Neural crest cell (in vitro differentiated cells): Measurements from ENCODE around the gene SLC5A1. TPM values are rescaled to one million over a fixed set of nuclear protein-coding genes. Genes with fewer than 3 reads are reported as not detected.
A peak's percentile ranks its signal among the peaks of the same experiment; 100 is the strongest.

Experiments used
- DNase-seq: peaks from one replicate; pipeline ENCODE4 v3.0.0; 2021; ENCODE audit warnings: low read depth, mixed read lengths, low spot score
- H3K27ac Mint-ChIP-seq: one replicate; pipeline ENCODE4 v1.8.0; 2021; ENCODE audit warnings: mild to moderate bottlenecking, mixed read lengths; ENCODE audit not compliant: unreplicated experiment
- H3K27me3 Mint-ChIP-seq: 2 replicates; pipeline ENCODE4 v1.8.0; 2021; ENCODE audit warnings: low read depth, mild to moderate bottlenecking, mixed read lengths
- H3K36me3 Mint-ChIP-seq: 2 replicates; pipeline ENCODE4 v1.8.0; 2021; ENCODE audit warnings: low read depth, mild to moderate bottlenecking, mixed read lengths
- H3K4me1 Mint-ChIP-seq: 2 replicates; pipeline ENCODE4 v1.8.0; 2021; ENCODE audit warnings: mixed read lengths
- H3K4me3 Mint-ChIP-seq: one replicate; pipeline ENCODE4 v1.8.0; 2021; ENCODE audit warnings: mild to moderate bottlenecking, mixed read lengths
- H3K9me3 Mint-ChIP-seq: 2 replicates; pipeline ENCODE4 v1.8.0; 2021; ENCODE audit warnings: mixed read lengths
- CTCF ChIP-seq: fragments of 200-600 bp; sonication (generic); conservative IDR thresholded peaks from 2 replicates; pipeline ENCODE4 v1.5.0; 2021; ENCODE audit warnings: antibody characterized with exemption, mild to moderate bottlenecking
- total RNA-seq: library from RNA; stranded (reverse); gene quantifications from 2 replicates; pipeline ENCODE4 v1.2.1, GENCODE V29; 2021

SLC5A1 gene
- total RNA-seq, 1 donor from 2014 or later = not detected

GRCh38 chr22:32023251-32023827, 19.7 kb upstream of the SLC5A1 start:
- no peaks in the 10 kb centered on the region for H3K9me3 Mint-ChIP-seq
- peaks cover 56% of the 10 kb centered on the region for H3K27me3 Mint-ChIP-seq
- DNase-seq = no peak
- no peak overlapping the region for H3K27ac Mint-ChIP-seq
- H3K4me3 Mint-ChIP-seq = no peak overlapping the region
- no peak for TF ChIP-seq CTCF
- no peaks in the 10 kb centered on the region for H3K4me1 Mint-ChIP-seq
- no peaks in the 10 kb centered on the region for H3K36me3 Mint-ChIP-seq

GRCh38 chr22:32024796-32025195, 18.3 kb upstream of the SLC5A1 start:
- Mint-ChIP-seq H3K4me3 (no peak overlapping the region), H3K27ac (no peak overlapping the region), H3K36me3 (no peaks in the 10 kb centered on the region), H3K9me3 (no peaks in the 10 kb centered on the region), H3K4me1 (no peaks in the 10 kb centered on the region), H3K27me3 (peaks cover 55% of the 10 kb centered on the region)
- DNase-seq = no peak
- no peak for TF ChIP-seq CTCF

DNA sequence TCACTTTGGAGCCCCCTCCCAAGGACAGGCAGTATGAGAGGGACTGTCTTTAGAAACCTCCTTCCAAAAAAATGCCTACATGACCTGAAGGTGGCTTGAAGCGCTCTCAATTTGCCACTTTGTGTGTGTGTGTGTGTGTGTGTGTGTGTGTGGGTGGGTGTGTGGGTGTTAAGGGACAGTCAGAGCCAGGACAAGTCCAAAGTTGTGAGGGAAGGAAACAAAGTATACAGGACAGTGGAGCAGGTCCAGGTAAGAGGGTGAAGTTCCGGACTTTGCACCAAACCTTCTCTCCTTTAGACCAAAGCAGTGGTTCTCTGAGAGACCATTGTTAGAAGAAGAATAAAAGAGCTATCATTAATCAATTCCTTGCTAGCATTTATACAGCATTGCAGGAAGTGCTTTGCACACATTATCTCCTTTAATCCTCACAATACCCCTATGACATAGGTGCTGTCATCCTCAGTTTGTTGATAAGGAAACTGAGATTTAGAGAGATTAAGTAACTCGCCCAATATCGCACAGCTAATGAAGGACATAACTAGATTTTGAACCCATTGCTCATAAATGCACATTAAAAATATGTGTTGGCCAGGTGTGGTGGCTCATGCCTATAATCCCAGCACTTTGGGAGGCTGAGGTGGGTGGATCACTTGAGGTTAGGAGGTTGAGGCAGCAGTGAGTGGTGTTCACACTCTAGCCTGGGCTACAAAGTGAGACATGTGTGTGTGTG, 12.4 kb upstream of the SLC5A1 start:
- H3K4me1 Mint-ChIP-seq = no peaks in the 10 kb centered on the region
- H3K4me3 Mint-ChIP-seq = no peak overlapping the region
- H3K9me3 Mint-ChIP-seq = no peaks in the 10 kb centered on the region
- no peak overlapping the region for H3K27ac Mint-ChIP-seq
- H3K27me3 Mint-ChIP-seq = peaks cover 16% of the 10 kb centered on the region
- H3K36me3 Mint-ChIP-seq = no peaks in the 10 kb centered on the region
- no peak for TF ChIP-seq CTCF
- no peak for DNase-seq

- Mint-ChIP-seq H3K36me3 (no peaks in the 10 kb centered on the region), H3K27ac (peak overlapping the region; percentile 50), H3K9me3 (no peaks in the 10 kb centered on the region), H3K4me1 (no peaks in the 10 kb centered on the region), H3K27me3 (peaks cover 10% of the 10 kb centered on the region), H3K4me3 (no peak overlapping the region)
- DNase-seq = no peak
- TF ChIP-seq CTCF = no peak
Measured at GRCh38 chr22:32031466-32031865, 11.6 kb upstream of the SLC5A1 start.

DNA sequence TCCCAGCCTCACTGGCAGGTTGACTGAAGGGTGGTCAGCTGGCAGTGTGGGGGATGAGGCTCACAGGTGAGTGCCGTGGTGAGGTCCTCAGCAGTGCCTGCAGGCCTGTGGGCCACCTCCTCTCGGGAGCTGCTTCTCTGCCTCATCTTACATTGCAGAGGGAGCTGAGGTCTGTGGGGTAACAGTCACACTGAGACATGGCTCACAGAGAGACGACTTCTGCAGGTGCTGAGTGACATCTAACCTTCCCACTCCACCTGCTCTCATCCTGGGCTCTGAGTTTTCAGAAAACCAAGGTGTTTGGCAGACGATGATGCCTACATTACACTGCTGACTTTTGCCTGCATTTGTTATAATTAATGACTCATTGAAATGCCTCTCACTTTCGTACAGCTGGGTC, 8.8 kb upstream of the SLC5A1 start:
- Mint-ChIP-seq H3K4me3 (no peak overlapping the region), H3K27ac (no peak overlapping the region), H3K27me3 (peaks cover 10% of the 10 kb centered on the region), H3K36me3 (no peaks in the 10 kb centered on the region), H3K9me3 (no peaks in the 10 kb centered on the region), H3K4me1 (no peaks in the 10 kb centered on the region)
- no peak for DNase-seq
- TF ChIP-seq CTCF = no peak
